NCI-H128 (cell line): Measurements from ENCODE around the gene EGFL7.

Experiments used
- DNase-seq: peaks from one replicate; lab custom pipeline; 2025; ENCODE audit not compliant: unreplicated experiment; lab: John Stamatoyannopoulos, UW

EGFL7 gene

DNA sequence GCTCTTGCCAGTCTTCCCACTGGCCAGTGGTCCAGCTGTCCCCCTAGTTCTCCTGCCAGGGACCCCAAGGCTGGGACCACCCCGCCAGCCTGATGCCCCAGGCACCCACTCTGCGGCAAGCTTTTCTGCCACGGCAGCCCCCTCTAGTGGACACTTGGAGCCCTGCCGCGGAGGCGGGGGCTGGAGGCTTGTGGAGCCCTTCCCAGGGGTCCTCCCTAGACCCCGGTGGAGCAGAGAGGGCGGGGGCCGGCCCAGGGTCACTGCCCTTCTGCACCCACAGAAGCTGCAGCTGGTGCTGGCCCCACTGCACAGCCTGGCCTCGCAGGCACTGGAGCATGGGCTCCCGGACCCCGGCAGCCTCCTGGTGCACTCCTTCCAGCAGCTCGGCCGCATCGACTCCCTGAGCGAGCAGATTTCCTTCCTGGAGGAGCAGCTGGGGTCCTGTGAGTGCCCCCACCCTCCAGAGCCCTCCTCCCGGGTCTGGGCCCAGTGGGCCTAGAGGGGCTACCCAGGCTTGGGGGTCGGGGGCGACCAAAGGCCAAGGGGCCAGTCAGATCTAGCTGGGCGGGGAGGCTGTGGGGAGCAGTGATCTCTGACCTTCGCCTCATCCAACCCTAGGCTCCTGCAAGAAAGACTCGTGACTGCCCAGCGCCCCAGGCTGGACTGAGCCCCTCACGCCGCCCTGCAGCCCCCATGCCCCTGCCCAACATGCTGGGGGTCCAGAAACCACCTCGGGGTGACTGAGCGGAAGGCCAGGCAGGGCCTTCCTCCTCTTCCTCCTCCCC lies 9.1 kb downstream of the EGFL7 start:
- DNase-seq, result no peak

DNA sequence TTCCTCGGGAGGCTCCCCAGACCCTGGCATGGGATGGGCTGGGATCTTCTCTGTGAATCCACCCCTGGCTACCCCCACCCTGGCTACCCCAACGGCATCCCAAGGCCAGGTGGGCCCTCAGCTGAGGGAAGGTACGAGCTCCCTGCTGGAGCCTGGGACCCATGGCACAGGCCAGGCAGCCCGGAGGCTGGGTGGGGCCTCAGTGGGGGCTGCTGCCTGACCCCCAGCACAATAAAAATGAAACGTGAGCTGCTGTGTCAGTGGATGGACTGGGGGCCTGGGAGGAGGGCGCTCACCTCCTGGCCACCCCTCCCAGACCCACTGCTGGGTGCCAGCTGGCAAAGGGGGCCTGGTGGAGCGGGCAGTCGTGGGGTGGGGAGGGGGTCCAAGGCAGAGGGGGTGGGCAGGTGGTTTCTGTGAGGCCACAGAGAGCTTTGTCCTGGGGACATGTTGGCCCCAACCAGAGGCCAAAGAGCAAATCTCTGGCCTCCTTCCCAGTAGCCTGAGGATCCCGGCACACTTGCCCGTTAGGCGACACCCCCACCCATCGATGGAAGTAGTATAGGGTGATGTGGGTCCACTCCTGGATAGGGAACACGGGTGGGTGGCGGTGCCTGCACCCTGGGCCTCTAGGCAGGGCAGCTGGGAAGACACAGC lies 9.8 kb downstream of the EGFL7 start:
- no peak for DNase-seq

DNA sequence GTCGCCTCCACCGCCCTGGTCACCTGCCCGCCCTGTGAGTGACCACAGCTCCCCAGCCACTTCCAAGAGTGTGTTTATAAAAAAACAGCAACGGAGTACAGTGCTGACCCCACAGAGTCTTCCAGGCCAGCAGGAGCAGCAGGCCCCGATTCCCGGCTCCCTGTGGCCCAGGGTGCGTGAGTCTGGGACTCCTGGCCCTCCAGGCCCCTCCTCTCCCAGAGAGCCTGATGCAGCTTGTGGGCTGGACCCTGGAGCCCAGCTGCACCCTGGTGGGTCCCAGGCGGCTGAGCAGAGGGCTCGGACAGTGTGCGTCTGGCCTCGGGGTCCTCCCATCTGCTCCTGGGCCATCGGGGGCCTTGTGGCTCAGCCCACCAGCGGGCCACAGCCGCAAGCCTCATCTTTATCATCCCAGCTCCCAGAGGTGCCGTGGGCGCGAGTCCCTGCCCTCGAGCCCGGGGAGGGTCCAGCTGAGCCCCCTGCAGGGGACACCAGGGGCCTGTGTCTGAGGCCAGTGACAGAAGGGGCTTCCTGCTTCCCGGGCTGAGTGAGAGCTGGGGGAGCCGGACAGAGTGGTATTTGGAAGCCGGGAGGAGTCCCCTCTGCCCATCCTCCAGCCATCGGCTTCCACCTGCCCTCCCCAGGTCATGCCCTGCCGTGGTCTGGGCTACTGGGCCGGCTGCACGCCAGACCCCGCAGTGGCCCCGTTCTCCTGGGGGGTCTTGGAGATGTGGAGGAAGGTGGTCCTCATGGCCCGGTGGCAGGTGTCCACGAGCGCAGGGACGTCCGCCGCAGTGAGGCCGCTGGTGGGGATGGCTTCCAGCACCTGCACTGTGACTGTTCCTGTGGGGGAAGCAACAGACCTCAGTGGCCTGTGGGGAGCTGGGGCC lies 10.6 kb downstream of the EGFL7 start:
- no peak for DNase-seq

DNA sequence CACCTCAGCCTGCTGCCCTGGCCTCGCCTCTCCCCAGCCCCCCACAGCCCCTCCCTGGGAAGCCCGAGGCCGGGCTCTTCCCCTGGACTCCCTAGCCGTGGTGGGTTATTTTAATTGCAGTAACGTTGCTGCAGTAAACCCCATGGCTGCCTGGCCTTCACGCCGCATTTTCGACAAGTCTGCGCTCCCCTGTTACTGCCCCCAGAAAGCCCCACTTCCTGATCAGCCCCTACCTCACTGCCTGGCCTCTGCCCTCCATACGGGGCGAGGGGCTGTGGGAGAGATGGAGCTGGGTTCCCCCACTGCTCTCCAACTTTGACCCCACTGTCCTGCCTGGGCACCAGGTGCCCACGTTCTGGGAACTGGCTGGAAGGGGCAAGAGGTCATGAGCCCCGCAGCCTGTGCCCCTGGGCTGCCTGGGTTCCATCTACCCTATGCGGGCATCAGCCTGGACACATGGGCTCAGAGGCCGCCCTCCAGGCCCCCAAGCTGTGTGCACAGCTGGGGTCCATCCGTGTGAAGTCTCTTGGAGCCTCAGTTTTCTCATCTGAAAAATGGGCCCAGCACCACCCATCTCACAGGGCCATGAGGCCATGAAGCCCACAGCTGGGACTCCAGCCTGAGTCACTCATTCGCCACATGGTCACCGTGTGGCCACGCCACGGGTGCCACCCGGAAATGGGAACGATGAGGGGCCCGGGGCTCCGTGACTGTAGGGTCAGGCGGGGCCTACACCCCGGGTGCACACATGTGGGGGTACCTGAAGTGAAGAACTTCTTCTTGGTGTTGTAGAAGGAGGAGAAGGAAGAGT lies 11.5 kb downstream of the EGFL7 start:
- DNase-seq, result no peak

DNA sequence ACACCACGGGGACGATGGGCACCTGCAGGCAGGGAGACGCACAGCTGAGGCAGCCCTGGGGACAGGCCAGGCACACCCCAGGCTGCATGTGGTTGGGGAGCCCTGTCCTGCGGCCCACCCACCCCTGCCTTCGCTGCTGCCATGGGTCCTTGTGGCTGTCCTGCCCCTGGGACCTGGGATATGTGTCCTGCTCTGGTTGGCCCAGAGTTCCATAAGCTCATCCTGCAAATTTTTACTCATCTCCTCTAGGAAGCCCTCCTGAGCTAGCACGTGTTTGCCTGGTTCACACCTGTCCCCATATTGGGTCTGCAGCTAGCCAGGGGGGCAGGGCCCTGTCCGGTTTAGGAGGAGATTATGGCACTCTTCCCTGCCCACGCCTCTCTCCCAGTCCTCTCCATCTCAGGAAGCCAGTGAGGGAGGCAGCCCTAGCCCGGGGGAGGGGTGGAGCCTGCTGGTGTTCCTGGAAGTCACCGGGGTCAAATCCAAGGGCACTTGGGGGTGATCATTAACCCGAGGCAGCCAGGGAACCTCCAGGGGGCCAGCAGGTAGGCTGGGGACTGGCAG lies 12.2 kb downstream of the EGFL7 start:
- no peak for DNase-seq

DNA sequence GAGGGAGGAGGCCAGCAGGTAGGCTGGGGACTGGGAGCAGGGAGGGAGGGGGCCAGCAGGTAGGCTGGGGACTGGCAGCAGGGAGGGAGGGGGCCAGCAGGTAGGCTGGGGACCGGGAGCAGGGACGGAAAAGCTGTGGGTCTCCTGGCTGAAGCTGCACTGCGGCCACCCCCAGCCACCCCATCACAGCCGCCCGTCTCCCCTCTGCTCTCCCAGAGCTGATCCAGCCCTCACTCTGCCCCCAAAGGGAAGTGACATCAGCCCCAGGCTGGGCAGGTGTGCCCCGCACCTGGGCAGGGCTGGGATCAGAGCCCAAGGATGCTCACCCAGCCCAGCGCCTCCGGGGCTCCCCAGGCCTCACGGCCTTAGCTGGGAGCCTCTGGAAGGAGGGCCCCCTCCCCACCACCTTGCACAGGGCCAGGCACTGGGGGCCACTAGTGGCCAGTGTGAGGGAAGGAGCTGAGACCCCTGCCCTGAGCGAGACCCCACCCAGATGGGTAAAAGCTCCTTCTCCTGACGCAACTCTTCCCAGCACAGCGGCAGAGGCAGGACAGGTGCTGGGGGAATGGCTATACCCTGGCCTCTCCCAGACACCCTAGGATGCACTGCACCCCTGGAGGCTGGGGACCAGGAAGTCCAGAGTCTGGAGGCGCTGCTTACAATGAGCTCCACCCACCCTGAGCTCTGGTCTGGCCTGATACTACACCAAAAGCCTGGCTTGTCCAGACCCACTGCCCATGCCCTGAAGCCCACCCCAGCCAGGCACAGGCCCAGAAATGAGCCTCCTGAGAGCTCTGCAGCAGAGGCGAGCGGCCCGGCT lies 13.0 kb downstream of the EGFL7 start:
- DNase-seq, result no peak

DNA sequence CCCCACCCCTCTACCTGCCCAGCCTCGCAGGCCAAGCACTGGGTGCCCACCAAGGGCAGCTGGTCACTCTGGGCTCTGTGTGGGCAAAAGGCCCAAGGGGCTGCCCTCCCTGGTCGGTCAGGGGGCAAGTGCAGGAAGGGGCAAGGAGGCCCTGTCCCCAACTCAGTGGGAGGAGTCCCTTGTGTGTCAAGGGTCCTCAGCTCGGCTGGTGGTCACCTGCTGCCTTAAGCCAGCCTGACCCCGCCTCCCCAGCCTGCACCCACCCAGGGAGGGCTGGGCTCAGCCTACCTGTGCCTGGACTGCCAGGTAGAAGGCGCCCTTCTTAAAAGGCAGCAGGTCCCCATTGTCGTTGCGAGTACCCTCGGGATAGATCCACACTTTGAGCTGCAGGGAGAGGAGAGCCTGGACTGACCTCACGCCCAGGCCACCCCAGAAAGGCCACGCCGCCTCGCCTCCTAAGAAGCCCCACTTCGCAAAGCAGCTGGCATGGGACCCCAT lies 13.6 kb downstream of the EGFL7 start:
- no peak for DNase-seq

DNA sequence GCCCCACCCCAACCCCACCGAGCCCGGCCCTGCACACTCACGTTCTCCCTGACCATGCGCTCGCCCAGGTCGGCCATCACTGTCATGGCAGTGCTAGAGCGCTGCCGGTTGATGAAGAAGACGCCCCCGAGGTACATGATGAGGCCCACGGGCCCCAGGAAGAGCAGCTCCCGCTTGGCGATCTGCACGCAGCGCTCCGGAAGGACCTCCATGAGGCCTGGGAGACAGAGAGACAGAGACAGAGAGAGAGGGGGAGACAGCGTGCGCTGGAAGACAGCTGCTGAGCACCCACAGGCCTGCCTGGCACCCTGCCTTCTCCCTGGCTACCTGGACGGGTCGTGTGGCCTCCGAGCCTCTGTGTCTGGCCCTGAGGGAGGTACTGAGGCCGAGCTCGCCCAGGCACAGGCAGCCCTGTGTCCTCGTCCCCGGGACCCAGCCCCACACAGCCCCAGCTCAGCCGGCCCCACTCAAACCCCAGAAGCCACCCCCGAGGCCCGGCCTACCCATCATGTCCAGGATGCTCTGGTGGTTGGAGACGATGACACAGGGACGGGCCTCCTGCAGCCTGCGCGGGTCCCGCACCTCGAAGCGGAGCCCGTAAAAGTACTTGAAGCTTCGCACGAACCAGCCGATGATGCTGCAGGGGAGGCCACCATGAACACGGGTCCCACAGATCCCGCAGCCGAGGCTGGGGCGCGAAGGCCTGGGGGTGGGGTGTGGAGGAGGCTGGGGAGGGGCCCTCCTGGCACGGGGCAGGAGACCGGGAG lies 14.4 kb downstream of the EGFL7 start:
- no peak for DNase-seq

DNA sequence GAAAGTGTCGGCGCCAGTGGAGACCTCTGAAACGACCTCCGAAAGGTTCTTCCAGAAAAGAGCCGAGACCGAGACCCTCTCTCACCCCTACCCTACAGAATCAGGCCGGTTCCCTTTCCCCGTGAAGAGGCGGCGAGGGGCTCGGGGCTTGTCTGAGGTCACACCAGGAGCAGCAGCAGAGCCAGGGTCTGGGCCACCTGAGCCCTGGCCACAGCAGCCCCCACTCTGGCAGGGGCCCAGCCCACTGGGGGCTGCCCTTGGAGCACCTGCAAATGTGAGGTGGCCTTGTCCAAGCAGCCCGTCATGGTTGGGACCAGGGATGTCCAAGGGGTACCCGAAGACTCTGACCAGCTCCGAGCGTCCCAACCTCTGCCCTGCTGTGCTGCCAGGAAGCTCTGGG lies 15.3 kb downstream of the EGFL7 start:
- no peak for DNase-seq

DNA sequence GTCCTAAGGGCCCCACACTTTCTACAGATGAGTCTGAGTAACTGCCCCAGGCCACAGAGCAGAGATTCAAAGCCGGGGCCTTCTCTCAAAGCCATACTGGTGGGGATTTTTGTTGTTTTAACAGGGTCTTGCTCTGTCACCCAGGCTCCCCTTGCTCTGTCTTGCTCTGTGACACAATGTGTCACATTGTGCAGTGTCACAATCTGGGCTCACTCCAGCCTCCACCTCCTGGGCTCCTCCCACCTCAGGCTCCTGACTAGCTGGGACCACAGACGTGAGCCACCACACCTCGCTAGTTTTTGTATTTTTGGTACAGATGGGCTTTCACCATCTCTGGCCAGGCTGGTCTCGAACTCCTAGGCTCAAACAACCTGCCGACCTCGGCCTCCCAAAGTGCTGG lies 15.9 kb downstream of the EGFL7 start:
- no peak for DNase-seq

DNA sequence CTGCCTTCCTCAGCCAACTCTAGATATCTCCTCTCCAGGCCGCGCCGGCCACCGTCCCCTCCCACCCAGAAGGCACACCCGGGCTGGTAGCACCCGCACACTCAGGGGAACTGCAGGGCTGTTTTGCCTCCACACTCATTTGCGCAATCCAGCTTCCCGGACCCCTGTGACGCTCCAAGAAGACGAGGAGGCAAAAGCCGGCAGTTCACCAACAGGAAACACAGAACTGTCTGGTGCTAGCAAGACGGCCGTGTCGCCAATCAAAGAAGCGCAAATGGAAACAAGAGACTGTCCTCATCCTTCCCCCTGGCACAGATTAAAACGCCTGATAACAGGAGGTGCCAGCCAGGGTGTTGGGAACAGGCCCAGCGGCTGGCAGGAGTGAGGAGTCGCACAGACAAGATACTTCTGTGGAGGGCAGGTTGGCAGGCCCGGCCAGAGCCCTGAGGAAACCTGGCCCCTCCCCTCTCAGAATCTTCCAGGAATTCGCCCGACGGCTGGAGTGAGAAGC lies 16.8 kb downstream of the EGFL7 start:
- DNase-seq, result no peak

DNA sequence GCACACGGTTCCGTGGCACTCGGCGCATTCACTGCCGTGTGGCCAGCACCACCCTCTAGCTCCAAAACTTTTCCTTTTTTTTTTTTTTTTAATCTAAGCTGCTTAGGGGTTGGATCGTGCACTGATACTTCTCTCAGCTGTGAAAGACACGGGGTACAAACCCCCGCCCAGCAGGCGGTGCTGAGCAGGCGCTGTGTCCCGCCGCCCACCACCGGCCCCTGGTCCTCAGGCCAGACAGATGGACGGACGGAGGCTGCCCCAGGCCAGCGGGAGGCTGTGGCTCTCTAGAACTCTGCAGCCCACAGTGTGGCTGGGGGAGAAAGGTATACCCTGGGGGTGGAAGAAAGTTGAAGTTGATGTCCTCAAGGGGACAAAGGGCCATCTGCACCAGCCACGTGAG lies 18.3 kb downstream of the EGFL7 start:
- no peak for DNase-seq

DNA sequence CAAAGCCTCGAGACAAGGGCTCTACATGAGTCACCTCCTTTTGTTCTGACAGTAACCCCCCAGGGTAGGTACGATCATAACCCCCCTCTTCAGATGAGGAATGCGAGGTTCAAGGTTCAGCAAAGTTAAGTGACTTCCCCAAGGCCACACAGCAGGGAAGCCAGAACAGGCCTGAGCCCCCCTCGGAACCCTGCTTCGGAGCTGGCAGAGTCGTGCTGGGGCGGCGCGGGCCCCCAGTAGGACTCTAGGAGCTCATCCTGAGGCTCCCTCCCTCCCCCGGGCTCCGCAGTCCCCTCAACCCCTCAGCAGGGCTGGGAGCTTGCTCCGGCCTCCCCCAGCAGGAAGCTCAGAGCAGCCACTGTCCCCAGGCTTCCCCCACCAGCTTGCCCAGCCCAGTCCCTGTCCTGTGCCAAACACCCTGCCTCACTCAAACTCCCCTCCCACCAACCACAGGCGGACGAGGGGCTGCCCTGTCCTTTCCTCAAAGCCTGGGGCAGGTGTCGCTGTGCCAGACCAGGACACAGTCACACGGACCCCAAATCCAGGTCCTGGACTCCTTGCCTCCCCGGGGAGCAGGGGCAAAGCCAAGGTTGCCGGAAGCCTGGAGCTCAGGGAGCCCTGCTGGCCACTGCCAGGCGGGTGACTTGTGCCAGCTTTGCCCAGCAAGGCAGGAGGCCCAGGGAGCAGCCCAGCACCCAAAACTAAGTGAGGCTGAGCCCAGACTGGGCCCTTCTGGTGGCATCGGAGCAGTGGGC lies 19.4 kb downstream of the EGFL7 start:
- no peak for DNase-seq

DNA sequence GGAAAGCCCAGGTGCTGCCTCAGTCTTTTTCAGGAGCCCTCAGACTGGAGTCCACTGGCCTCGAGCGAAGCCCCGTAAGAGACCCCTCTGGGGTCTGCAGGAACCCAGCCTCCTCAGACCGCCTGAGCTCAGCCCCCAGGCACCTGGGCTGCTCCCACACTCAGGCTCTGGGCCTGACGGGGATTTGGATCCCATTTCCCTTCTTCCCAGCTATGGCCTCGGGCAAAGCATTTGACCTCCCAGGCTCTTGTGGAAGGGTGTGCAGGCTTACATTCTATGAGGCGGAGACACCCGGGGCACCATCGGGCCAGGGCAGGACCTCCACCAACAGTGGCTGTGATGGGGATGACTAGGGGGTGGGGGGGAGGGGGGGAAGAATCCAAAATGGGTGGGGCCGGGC lies 20.0 kb downstream of the EGFL7 start:
- no peak for DNase-seq

DNA sequence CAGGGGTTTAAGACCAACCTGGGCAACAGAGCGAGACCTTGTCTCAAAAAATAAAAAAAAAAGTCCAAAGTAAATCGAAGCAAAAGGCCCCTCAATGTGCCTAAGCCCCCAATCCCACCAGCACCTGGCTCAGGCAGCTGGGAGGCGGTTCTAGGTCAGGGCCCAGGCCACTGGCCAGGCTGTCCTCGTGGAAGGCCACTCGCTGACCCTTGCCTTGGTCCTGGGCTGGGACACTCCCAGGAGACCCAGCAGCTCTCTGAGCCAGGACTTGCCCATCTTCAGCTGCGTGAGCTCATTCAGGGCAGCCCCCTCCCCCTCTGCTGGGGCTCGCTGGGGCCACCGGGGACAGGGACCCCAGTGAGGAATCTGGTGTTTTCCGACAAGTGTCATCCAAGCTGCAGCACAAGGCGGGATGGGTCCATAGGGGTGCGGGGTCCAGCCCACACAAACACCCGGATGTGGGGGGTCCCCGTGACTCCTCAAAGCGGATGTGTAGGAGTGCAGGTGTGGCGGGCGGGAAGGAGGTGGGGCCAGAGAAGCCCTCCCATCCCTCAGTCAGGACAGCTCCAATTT lies 20.5 kb downstream of the EGFL7 start:
- DNase-seq, result no peak

DNA sequence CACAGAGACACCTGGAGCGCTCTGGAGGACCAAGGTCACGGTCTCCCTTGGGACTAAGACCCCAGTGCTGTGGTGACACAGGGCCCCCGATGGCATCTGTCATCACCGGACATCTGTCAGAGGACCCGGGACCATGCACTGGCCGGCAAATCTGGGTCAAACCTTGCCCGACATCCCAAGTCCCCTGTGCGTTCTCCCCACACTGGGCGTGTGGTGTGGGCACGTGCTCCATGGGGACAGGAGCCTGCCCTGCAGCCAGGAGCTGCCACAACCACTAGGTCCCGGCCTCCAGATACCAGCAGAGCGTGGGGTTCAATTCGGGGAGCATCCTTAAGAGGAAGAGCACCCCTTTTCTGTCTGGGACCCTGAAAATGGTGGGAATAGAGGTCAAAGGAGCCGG lies 21.0 kb downstream of the EGFL7 start:
- no peak for DNase-seq

DNA sequence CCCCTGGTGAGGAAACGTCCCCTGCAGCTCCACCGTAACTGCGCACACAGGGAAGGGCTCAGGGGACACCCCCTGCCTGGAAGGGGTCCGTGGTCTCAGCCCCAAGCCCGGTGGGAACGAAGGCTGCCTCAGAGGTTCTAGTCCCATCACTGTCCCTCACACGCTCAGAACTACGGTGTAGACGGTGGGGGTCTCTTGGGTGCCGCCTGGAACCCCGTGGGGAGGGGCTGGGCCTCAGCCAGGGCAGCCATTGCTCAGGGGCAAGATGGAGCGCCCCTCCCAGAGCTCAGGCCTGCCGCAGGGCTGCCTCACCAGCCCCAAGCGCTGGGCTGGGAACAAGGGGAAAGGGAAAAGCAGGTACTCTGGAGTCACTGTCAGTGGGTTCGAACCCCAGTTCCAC lies 21.6 kb downstream of the EGFL7 start:
- DNase-seq, result no peak

DNA sequence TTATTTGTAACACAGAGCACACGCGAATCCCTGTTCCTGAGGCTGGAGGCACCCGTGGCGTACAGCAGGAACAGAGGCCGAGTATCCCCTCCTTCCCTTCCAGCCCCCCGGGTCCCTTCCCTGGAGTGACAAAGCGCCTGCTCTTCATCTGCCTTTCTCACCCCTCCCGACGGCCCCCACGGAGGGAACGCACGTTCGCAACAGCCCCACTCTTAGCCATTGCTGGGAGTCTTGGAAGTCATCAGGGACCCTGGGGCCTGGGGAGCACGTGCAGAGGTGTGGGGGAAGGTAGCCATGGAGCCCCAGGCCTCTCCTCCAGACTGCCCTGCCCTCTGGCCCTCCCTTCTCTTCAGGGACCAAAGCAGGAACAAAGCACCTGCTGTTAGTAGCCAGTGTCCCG lies 22.1 kb downstream of the EGFL7 start:
- DNase-seq, result no peak
